Stimulated activated CD4-positive, alpha-beta T cell treated with anti-CD3 and anti-CD28 coated beads, Interleukin-15, amount 100 ng/mL, for 48 hours (primary cell): ENCODE data around the gene SST.

Experiments used
- DNase-seq, 2 donors: peaks; one replicate each; pipeline ENCODE4 v3.0.0-alpha.2; 2020; ENCODE audit warnings: low read depth in 2 of 2

SST gene

DNA sequence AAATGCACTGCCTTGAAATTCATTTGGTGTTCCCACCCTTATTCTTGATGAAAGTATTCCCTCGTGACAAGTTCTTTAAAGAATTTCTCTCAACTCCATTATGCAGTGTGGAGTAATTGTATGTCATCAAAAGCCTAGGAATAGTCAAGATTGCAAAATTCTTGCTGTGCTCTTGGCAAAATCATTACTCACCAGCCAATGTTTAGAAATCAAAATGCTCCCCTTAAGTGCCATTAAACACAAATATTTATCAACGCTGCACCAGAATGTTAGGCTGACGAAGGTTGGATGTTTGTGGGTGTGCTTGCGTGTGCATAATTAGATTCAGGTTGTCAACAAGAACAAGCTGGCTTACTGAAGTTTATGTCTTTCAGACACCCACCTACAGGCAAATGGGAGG lies 40.5 kb downstream of the SST start:
- DNase-seq: no peak

DNA sequence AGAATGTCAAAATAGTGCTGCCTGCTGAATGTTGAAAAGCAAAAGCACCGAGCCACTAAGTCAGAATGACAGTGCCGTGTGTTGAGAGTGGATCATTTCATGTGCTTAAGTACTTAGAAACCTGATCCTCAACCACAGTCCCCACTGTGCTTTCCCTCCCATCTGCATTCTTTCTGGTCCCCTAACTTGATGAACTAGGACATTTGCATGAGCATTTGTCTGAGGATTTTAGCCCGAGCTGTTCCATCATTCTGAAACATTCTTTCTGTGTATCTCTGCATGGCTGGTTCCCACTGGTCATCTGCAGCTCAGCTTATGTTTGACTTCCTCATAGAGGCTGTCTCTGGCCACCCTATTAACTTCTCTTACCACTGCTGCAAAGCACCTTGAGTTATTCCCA lies 42.0 kb downstream of the SST start:
- DNase-seq: no peak

DNA sequence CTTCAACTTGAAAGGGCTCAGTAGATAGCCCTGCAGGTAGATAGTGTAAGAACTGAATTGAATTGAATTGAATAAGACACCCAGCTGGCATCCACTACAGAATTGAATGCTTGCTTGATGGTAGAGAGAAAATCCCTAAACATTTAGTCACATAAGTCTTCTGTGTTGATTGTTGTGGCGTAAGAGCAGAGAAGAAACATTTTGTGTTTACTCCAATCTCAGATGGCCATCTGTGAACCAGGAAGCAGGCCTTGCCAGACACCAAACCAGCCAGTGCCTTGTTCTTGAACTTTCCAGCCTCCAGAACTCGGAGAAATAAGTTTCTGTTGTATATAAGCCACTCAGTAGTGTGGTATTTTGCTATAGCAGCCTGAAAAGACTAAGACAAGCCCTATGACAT lies 43.6 kb downstream of the SST start:
- DNase-seq: no peak

DNA sequence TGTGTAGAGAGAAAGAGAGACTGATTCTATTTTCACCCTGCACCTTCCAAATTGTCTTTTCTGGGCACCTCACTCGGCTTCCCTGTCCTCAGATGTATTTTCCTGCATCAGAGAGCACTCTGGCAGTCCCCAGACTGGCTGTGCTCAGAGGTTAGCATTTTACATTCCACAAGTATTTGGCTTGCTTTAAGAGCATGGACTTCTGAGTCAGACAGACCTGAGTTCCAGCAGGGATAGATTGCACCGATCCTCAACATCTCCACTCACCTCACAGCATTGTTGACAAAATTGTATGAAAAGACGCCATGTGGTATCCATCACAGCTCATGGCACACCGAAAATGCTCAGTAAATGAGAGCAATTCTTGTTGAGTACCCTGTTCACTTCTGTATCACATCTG lies 45.6 kb downstream of the SST start:
- DNase-seq: no peak

DNA sequence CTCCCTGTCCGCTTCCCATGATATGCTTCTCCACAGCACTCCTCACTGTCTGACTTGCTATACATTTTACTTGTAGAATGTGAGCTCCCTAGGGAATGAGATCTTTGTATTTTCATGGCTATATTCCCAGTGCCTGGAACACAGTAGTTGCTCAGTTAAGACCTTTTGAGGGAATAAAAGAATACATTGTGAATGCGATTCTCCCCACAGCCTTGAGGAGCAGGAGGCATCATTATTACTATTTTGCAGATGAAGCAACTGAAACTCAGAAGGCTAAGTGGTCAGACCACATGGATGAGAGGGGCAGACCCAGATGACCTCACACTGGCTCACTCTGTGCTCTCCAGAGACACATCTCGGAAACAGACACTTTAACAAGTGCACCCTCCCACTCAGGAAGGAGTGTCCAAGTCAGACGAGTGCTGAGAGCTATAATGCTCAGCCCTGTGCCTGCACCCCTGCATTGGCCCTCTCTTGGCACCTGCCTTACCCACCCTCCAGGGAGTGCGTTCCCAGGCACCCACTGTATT lies 46.8 kb downstream of the SST start:
- DNase-seq: no peak

DNA sequence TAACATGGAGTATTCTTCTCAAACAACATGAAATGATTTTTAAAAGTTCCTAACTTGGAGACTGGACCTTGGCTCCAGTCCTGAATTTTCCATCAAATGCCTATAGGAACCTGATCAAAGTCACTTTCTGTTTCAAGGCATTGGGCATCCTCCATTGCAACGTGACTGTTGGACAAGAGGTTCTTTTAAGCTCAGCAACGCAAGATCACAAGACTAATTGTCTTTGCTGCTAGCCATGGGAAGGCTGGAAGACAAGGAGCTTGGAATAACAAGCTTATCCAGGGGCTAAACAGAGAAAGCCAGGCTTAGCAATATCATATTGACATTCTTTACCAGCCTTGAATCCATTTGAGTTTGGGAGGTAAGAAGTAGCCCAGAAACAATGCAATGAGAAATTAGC lies 48.3 kb downstream of the SST start:
- DNase-seq: no peak

DNA sequence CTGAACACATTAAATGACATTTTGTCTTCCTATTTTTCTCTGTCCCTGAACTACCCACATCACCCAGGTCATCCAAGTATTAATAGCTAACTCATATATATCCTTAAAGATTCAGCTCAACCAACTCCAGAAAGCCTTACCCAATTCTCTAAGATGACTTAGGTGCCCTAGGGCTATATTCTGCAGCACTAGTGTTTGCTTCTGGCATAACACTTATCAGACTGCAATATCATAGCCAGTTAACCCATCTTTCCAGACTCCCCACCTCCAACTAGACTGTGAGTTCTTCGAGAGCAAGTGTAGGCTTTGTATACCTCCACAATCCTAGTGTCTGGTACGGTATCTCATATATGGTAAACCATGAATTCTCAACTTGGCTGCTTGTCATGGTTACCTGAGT lies 50.7 kb downstream of the SST start:
- no peak for DNase-seq
